Stimulated activated CD4-positive, alpha-beta T cell treated with anti-CD3 and anti-CD28 coated beads, Interleukin-1b, Interleukin-23, amount 100 ng/mL, for 1 hour (primary cell): Measurements from ENCODE around the gene GPR22.

Source experiments
- DNase-seq, 2 donors: peaks; one replicate each; pipeline ENCODE4 v3.0.0-alpha.2; 2020; ENCODE audit warnings: low read depth in 2 of 2

GPR22 gene

DNA sequence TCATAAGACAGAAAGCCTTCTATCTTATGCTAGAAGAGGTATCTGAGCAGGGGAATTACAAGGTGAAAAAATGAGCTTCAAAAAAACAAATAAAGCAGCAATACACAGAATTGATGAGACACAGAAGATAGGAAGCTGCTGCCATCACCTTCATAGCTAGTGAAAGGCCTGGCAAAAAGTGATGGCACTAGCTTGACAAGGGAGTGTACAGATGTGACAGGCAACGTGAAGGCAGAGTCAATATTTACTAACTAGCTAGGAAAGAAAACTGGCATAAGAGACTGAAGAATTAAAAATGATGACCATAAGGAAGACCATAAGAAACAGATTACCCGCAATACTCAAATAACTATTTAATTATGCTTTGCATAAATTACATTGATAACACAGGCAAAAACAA is 9.4 kb downstream of the GPR22 start:
- no peak for DNase-seq

DNA sequence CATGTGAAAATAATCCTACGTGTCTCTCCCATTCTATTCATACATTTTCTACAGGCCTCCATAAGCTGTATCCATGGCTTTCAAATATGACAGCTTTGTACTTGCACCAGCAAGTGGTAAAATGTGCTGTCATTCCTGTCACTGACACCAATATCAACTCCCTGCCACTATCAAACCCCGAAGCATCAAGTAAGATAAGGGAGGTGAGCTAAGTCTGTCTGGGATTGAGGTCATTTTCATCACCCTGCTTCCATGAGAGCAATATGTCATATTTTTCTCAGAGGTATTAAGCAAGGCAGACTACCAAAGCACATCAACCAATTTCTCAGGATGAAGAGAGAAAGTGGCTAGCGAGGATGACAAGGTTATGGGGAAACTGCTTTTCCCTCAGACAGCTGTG is 11.1 kb downstream of the GPR22 start:
- DNase-seq, result no peak

DNA sequence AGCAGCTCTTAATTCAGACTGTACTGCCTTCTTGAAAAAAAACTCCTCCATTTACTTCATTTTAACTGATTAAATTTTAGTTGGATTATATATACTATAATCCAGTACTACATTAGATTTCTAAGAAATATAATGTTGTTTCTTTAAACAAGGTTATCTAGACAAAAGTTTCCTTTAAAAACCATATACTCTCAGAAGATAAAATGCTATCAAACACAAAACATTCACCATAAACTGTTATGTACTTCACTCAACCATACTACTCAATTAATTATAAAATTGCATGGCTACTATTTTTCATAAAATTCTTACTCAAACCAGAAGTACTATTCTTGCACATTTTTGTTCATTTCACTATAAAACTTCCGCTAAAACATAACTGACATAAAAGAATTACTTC is 12.7 kb downstream of the GPR22 start:
- DNase-seq, result no peak

DNA sequence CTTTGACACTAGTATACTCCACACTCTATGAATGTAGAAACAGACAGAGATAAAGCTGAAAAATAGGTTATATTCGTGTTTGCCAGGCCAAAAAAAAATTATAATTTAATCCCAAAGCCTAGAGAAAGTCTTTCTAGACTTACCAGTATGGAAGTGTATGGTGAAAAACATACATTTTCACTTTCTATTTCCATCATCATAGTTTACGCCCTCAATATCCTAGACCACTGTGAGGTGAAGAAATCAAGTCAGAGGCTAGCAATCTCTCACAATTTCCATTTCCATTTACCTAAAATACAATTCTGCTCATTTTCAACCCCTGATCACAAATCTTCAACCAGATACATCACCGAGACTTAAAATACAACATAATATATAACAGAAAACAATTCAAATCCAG is 16.2 kb downstream of the GPR22 start:
- DNase-seq, result no peak

DNA sequence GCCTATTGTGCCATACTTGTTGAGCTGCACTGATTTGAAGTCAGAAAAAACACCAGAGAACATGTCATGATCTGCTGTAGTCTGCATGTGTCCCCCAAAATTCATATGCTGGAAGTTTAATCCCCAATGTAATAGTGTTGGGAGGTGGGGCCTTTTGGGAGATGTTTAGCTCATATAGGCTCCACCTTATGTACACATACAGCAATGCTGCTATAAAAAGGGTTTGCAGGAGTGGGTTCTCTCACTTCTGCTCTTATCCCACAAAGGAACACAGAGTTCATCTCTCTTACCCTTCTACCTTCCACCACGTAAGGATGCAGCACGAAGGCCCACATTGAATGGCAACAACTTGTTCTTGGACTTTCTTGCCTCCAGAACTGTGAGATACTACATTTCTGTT is 23.0 kb downstream of the GPR22 start:
- DNase-seq, result no peak

DNA sequence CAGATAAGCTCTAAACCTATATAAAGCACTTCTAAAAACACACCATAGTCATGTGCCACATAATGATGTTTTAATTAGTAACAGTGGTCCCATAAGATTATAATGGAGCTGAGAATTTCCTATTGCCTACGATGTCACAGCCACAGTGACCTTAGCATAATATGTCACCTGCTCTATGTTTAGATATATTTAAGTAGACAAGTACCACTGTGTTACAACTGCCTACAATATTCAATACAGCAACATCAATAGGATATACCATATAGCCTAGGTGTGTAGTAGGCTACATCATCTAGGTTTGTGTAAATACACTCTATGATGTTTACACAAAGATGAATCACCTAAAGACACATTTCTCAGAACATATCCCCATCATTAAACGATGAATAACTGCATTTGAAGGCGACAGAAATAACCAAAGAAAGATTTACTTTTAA is 24.5 kb downstream of the GPR22 start:
- DNase-seq, result no peak

DNA sequence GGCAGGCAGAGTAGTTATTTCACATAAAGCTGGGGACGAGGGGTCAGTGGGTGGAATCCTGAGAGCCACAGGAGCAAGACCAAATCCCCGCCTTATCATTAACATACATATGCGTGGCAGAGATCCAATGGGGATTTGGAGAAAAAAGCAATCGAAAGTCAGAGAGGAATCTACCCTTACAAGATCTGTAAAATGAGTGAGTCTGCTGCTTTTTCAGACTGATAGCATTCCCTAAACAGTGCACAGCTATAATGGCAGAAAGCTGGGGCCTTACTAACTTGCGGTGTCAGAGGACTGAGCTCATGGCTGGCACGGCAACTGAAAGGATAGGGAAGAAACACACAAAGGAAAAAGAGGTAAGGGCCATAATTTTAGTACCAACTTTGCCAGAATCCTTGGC is 25.0 kb downstream of the GPR22 start:
- DNase-seq, result no peak

DNA sequence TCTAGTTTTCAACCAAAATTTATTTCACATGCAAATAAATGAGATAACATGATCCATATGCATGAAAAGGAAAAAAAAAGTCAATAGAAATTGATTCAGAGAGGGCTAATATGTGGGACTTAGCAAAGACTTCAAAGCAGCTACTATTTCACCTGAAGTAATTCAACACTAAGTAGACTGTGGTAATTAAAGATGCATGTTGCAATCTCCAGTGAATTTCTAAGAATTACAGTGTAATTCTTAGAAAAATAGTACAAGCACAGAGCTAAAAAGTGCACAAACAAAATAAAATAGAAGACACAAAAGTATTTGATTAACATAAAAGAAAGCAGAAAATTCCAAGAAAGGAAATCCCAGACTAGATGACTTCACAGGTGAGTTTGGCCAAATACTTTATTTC is 25.7 kb downstream of the GPR22 start:
- no peak for DNase-seq

DNA sequence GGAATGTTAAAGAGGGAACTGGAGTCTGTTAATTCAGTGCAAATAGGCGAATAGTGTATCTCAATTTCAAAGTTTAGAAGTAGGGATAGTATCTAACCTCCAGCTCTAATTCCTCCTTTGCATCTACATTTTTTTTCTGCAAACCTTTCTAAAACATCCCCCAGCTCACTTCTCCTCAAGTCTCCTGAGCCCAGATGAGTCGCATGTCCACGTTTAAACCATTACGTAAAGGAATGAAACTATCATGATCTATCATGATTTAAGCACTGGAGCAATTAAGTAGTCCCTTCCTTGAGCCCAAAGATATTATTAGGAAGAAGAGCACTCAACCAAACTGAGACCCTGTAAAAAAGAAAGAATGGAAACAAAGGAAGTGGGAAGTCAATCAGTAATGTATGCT is 29.9 kb downstream of the GPR22 start:
- no peak for DNase-seq

DNA sequence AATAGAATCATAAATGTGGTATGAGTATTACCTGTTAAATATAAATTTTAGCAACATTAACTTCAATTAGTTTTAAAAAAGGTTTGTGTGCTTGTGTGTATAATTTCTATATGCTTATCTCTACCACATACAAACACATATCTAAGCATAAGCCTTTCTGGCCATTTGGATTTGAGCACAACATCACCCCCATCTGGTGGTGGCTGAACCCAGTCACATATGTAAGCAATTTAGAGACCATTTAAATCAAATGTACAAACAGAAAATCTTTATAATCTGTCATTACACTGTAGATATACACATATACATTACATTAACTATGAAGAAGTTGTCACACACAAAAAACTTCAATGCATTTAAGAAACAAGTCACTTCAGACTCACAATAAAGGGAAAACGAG is 31.7 kb downstream of the GPR22 start:
- DNase-seq, result no peak

DNA sequence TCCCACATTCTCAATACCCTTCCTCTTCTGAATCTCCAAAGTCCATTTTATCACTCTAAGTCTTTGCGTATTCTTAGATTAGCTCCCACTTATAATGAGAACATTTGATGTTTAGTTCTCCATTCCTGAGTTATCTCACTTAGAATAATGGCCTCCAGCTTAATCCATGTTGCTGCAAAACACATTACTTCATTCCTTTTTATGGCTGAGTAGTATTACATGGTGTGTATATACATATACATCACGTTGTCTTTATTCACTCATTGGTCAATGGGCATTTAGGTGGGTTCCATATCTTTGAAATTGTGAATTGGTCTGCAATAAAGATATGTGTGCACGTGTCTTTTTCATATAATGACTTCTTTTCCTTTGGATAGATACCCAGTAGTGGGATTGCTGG is 32.3 kb downstream of the GPR22 start:
- DNase-seq, result no peak

DNA sequence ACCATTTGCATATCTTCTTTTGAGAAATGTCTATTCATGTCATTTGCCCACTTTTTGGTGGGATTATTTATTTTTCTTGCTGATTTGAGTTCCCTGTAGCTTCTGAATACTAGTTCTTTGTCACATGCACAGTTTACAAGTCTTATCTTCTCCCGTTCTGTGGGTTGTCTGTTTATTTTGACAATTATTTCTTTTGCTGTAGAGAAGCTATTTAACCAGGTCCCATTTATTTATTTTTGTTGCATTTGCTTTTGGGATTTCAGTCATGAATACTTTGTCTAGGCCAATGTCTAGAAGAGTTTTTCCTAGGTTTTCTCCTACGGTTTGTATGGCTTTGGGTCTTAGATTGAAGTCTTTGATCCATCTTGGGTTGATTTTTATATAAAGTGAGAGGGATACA is 32.9 kb downstream of the GPR22 start:
- DNase-seq, result no peak

DNA sequence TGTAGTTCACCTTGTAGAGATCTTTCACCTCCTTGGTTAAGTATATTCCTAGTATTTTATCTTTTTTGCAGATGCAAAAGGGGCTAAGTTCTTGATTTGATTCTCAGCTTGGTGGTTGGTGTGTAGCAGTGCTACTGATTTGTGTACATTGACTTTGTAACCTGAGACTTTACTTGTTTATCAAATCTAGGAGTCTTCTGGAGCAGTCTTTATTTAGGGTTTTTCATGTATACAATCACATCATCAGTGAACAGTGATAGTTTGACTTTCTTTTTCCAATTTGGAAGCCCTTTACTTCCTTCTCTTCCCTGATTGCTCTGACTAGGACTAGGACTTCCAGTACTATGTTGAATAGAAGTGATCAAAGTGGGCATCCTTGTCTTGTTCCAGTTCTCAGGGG is 33.8 kb downstream of the GPR22 start:
- DNase-seq, result no peak

DNA sequence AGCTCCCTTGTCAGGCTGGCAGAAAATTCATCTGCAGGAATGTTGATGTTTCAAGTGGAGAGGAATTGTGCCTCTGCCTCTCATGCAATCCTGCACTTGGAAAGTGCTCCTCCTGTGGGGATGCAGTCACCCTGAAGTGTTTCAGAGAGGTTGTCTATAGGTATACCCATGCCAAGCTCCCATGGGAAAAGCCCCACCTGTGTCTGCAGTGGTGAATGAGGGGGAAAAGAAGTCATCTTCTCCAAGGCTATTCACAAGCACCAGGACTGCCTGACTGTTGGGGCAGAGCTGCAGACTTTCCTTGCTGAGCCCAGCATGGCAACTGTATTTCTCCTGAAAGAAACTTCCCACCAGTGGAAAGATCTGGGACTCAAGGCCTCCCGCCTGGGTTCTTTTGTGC is 35.5 kb downstream of the GPR22 start:
- DNase-seq, result no peak

DNA sequence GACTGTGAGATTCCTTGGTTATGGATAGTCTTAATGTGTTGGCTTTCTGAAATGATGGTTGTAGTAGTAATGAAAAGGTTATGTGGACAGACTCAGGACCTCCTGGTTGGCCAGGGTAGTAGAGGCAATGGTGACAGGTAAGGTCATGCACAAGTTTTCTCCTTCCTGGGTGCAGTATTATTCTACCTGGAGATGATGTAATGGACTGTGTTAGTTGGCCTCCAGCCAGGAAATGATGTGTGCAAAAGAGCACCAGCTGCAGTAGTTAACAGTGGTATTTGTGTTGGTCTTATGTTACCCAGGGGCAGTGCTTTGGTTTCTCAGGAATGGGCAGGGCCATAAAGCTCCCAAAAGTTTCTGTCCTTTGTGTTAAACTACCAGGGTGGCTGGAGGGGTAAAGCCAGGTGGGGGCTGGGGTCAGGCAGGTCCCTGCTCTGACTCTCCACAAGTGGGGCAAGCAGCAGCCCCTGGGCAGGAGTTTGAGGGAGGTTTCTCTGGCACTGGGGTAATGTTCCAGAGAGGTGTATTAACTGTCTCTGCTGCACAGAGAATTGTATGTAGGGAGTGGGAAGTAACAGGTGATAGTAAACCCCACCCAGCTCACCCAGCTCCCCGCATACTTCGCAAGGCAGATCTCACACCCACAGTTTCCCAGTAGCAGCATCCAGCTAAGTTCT is 36.3 kb downstream of the GPR22 start:
- DNase-seq, result no peak

DNA sequence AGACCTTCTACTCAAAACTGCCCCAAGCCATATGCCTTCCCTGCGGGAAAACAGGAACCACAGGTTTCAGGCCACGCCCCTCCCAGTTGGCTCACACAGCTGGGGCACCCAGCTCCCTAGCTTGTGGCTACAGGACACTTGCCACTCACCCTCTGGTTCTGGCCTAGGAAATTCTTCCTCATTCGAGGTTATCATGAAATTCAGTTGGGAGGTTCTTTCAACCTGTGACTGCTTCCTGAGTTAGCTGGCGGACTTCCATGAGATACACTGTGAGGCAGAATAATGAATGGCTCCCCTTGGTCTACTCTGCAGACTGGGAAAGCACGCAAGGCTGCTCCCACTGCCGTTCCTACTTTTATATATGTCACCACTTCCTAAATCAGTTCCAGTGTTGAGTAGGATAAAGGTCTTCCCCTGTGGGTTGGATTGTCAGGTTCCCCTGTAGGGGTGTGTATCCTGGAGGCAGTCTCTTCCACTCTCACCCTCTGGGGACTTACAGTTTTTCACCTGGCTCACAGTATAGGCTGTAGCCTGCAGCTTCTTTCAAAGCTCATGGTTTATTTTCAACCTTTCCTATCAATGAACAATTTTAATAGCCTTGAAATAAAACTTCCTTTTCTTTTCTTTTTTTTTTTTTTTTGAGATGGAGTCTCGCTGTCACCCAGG is 37.0 kb downstream of the GPR22 start:
- DNase-seq, result no peak
